Endothelial cell of umbilical vein (primary cell): Measurements from ENCODE around the gene STK38. TPM values are rescaled to one million over a fixed set of nuclear protein-coding genes. Genes with fewer than 3 reads are reported as not detected.

ENCODE experiments used
- BruUV-seq: library from RNA; stranded (reverse); fragments of 400-500 nt; replicated peaks from 2 replicates; lab custom pipeline; 2021; lab: Mats Ljungman, UMichigan
- CTCF ChIA-PET: fragments of 300-600, 350-600 bp; sonication (Branson Sonifier 250); formaldehyde crosslinking; loops from one replicate; lab custom pipeline; 2021; ENCODE audit warnings: antibody characterized with exemption, inconsistent platforms; lab: Charles Lee
- POLR2A ChIA-PET: fragments of 300-600, 350-600 bp; sonication (Branson Sonifier 250); formaldehyde crosslinking; loops from one replicate; lab custom pipeline; 2021; ENCODE audit warnings: antibody characterized with exemption, inconsistent platforms; lab: Charles Lee
- DNase-seq: peaks from one replicate; pipeline ENCODE4 v3.0.0-alpha.2; 2011; ENCODE audit warnings: low read depth, low spot score
- FAIRE-seq: peaks from 2 replicates; lab custom pipeline; 2011; peaks lifted over from hg19 to GRCh38; lab: Jason Lieb, UNC
- H2AFZ ChIP-seq: 2 replicates; pipeline ENCODE4 v1.6.0; 2012; ENCODE audit warnings: low read depth, low read length, control low read depth, inconsistent platforms
- H3K27ac ChIP-seq: 2 replicates; pipeline ENCODE4 v1.5.1; 2011; ENCODE audit warnings: low read depth, mild to moderate bottlenecking, control low read depth, low read length, moderate library complexity; ENCODE audit not compliant: insufficient read depth
- H3K27me3 ChIP-seq, 2 experiments: 2 replicates each; pipeline versions ENCODE4 v1.6.0 to v1.6.1; 2011; ENCODE audit warnings: low read length in 2 of 2, mixed read lengths in 1 of 2; ENCODE audit not compliant: control insufficient read depth in 2 of 2, insufficient read depth in 2 of 2
- H3K36me3 ChIP-seq, 2 experiments: 2 replicates in 1 of 2; 3 replicates in 1 of 2; pipeline ENCODE4 v1.5.1; 2011; ENCODE audit warnings: low read length in 2 of 2, mild to moderate bottlenecking in 1 of 2, moderate library complexity in 1 of 2; ENCODE audit not compliant: control insufficient read depth in 2 of 2, insufficient read depth in 2 of 2; ENCODE audit errors: extremely low read depth in 1 of 2
- H3K4me1 ChIP-seq: 3 replicates; pipeline ENCODE4 v1.5.1; 2011; ENCODE audit warnings: mild to moderate bottlenecking, low read length; ENCODE audit not compliant: control insufficient read depth, insufficient read depth; ENCODE audit errors: extremely low read depth
- H3K4me2 ChIP-seq: 2 replicates; pipeline ENCODE4 v1.6.1; 2011; ENCODE audit warnings: low read length, control low read depth, mixed read lengths; ENCODE audit not compliant: insufficient read depth
- H3K4me3 ChIP-seq, 3 experiments: fragments of 200-600 bp in 1 of 3; sonication (generic), shearing (Covaris generic) in 1 of 3; replicated peaks in 1 of 3; 2 replicates each; pipeline ENCODE4 v1.5.1; 2011 to 2016; ENCODE audit warnings: control low read depth in 3 of 3, low read length in 3 of 3, mild to moderate bottlenecking in 2 of 3, inconsistent platforms in 1 of 3, low read depth in 1 of 3, moderate library complexity in 1 of 3; ENCODE audit not compliant: insufficient read depth in 1 of 3
- H3K79me2 ChIP-seq: 2 replicates; pipeline ENCODE4 v1.6.0; 2012; ENCODE audit warnings: low read length, inconsistent platforms; ENCODE audit not compliant: control insufficient read depth, insufficient read depth
- H3K9ac ChIP-seq: replicated peaks from 2 replicates; pipeline ENCODE3; 2011; ENCODE audit warnings: low read length, control low read depth; ENCODE audit not compliant: insufficient read depth; ENCODE audit errors: extremely low read depth
- H3K9me1 ChIP-seq: replicated peaks from 3 replicates; pipeline ENCODE4 v1.6.0; 2011; ENCODE audit warnings: mild to moderate bottlenecking, low read length; ENCODE audit not compliant: control insufficient read depth, insufficient read depth; ENCODE audit errors: extremely low read depth
- H3K9me3 ChIP-seq: replicated peaks from 2 replicates; pipeline ENCODE4 v1.5.1; 2012; ENCODE audit warnings: low read length, inconsistent platforms; ENCODE audit not compliant: control insufficient read depth, insufficient read depth
- H4K20me1 ChIP-seq: replicated peaks from 2 replicates; pipeline ENCODE3; 2011; ENCODE audit warnings: mild to moderate bottlenecking, low read length; ENCODE audit not compliant: control insufficient read depth, insufficient read depth; ENCODE audit errors: extremely low read depth
- CTCF ChIP-seq, 2 donors: IDR thresholded peaks; 1 replicate in 1 of 2; 2 replicates in 1 of 2; pipeline ENCODE4 v1.5.1; 2011; ENCODE audit warnings: low read length in 2 of 2, mild to moderate bottlenecking in 2 of 2, moderate library complexity in 2 of 2, control low read depth in 1 of 2, inconsistent platforms in 1 of 2, low read depth in 1 of 2; ENCODE audit not compliant: insufficient read depth in 1 of 2; ENCODE audit errors: extremely low read depth in 1 of 2
- EZH2 ChIP-seq: IDR thresholded peaks from 2 replicates; pipeline ENCODE4 v1.6.1; 2012; ENCODE audit warnings: borderline replicate concordance, low read depth, mild to moderate bottlenecking, moderate library complexity, low read length, inconsistent platforms; ENCODE audit not compliant: severe bottlenecking
- FOS ChIP-seq: IDR thresholded peaks from 2 replicates; pipeline ENCODE4 v1.6.1; 2011; ENCODE audit warnings: mild to moderate bottlenecking, low read length, moderate library complexity, borderline replicate concordance; ENCODE audit not compliant: insufficient read depth
- GATA2 ChIP-seq: IDR thresholded peaks from 2 replicates; pipeline ENCODE4 v1.7.0; 2011; ENCODE audit warnings: low read depth, mild to moderate bottlenecking, moderate library complexity, mixed read lengths, low read length; ENCODE audit not compliant: insufficient read length, insufficient read depth
- JUN ChIP-seq: IDR thresholded peaks from 2 replicates; pipeline ENCODE4 v1.6.1; 2011; ENCODE audit warnings: borderline replicate concordance, low read depth; ENCODE audit not compliant: insufficient read length, insufficient read depth
- MAX ChIP-seq: IDR thresholded peaks from 2 replicates; pipeline ENCODE4 v1.6.1; 2011; ENCODE audit not compliant: insufficient read depth, insufficient read length
- MYC ChIP-seq: IDR thresholded peaks from one replicate; pipeline ENCODE4 v1.6.1; 2011; ENCODE audit warnings: mild to moderate bottlenecking, low read depth, low read length
- POLR2A ChIP-seq: IDR thresholded peaks from 2 replicates; pipeline ENCODE4 v1.6.1; 2012; ENCODE audit warnings: low read depth, mild to moderate bottlenecking, control low read depth, low read length
- POLR2AphosphoS5 ChIP-seq: IDR thresholded peaks from 2 replicates; pipeline ENCODE4 v1.6.1; 2012; ENCODE audit warnings: low read depth, mild to moderate bottlenecking, control low read depth, low read length, moderate library complexity; ENCODE audit not compliant: insufficient read depth
- dilution Hi-C: fragments of 300-500 bp; cut with MboI; formaldehyde crosslinking; loops from one replicate; pipeline ENCODE4 v1.15.0; 2019; ENCODE audit warnings: low sequenced_read_pairs; ENCODE audit not compliant: extremely low pct_ligation_motif_present
- intact Hi-C: fragments of 100-400 bp; cut with micrococcal nuclease; formaldehyde crosslinking; loops from one replicate; pipeline ENCODE4 v1.10.0; 2022
- polyA plus RNA-seq, 4 experiments: library from polyadenylated mRNA; depleted of rRNA in 3 of 4; stranded (reverse) in 3 of 4; unstranded in 1 of 4; fragments of >200 nt; gene quantifications; 2 replicates each; pipeline versions ENCODE4 v1.2.1 to v1.2.3, GENCODE V29; 2011 to 2012; ENCODE audit warnings: missing spikeins in 1 of 4
- total RNA-seq: library from RNA; stranded (reverse); gene quantifications from 2 replicates; pipeline ENCODE4 v1.2.3, GENCODE V29; 2021

The STK38 gene
- total and polyA plus RNA-seq, 2 donors (not counting 3 experiments of a cell fraction or from before 2014, with no cell fraction given): 10.1 to 30.3 TPM

GRCh38 chr6:36514554-36515456 lies 32.5 kb downstream of the STK38 start:
- FAIRE-seq (no peak), DNase-seq (no peak)
- H2AFZ ChIP-seq: no peak overlapping the region
- no peak for TF ChIP-seq POLR2A
- TF ChIP-seq GATA2: no peak
- TF ChIP-seq CTCF (IDR thresholded peaks at IDR 0.05; ENCODE audit: extremely low read depth in 1 of 2, insufficient read depth in 1 of 2, low read depth in 1 of 2, low read length in 2 of 2): no peak
- TF ChIP-seq EZH2: no peak
- no peak for TF ChIP-seq MAX
- no peak for TF ChIP-seq FOS
- no peak for TF ChIP-seq MYC
- no peak for TF ChIP-seq POLR2AphosphoS5
- no peak for TF ChIP-seq JUN
- CTCF ChIA-PET: no interaction called here
- no peak overlapping the region for H3K9ac ChIP-seq
- H4K20me1 ChIP-seq: no peaks in the 10 kb centered on the region
- H3K4me3 ChIP-seq: no peak overlapping the region
- BruUV-seq: no TSS peak
- intact Hi-C loops: no loop called here
- no peaks in the 10 kb centered on the region for H3K27me3 ChIP-seq
- no peak overlapping the region for H3K4me2 ChIP-seq
- no peaks in the 10 kb centered on the region for H3K9me1 ChIP-seq
- no peaks in the 10 kb centered on the region for H3K79me2 ChIP-seq
- H3K27ac ChIP-seq: no peak overlapping the region
- POLR2A ChIA-PET: no interaction called here
- H3K36me3 ChIP-seq: peaks cover 16 to 18% of the 10 kb centered on the region in 2 experiments
- no peaks in the 10 kb centered on the region for H3K9me3 ChIP-seq
- H3K4me1 ChIP-seq: no peaks in the 10 kb centered on the region
- dilution Hi-C loops: no loop called here
